Gastrocnemius medialis (tissue), 4 donors: ENCODE results near the gene CSKMT. TPM values are rescaled to one million over a fixed set of nuclear protein-coding genes. Genes with fewer than 3 reads are reported as not detected.
A peak's percentile ranks its signal among the peaks of the same experiment; 100 is the strongest.
"Not testable (repeated sequence)": the region's sequence is repeated elsewhere in the genome, so short reads cannot be mapped to it uniquely, and the experiment has no call there.

ENCODE experiments used
- ATAC-seq, 2 donors: fragments of 150-250 bp; one replicate each; pipeline ENCODE4 v1.9.1; 2016
- DNase-seq, 2 donors: peaks; one replicate each; pipeline ENCODE4 v3.0.0-alpha.2; 2019
- H3K27ac ChIP-seq, 4 donors: fragments of 200-600 bp; sonication (generic); 1 replicate in 1 of 4; 2 replicates in 3 of 4; pipeline ENCODE4 v1.5.1; 2016 to 2018; ENCODE audit warnings: mild to moderate bottlenecking in 2 of 4, moderate library complexity in 1 of 4
- H3K27me3 ChIP-seq, 3 donors: fragments of 200-600 bp; sonication (generic) in 2 of 3; 1 replicate in 1 of 3; 2 replicates in 2 of 3; pipeline versions ENCODE4 v1.5.1 to v1.6.0; 2016 to 2019; ENCODE audit warnings: mild to moderate bottlenecking in 1 of 3, moderate library complexity in 1 of 3
- H3K36me3 ChIP-seq, 2 donors: fragments of 200-600 bp; sonication (generic) in 1 of 2; one replicate each; pipeline ENCODE4 v1.5.1; 2017 to 2018
- H3K4me1 ChIP-seq, 2 donors: fragments of 200-600 bp; sonication (generic) in 1 of 2; one replicate each; pipeline ENCODE4 v1.5.1; 2016 to 2017; ENCODE audit warnings: mild to moderate bottlenecking in 2 of 2
- H3K4me3 ChIP-seq, 4 donors: fragments of 200-600 bp; sonication (generic) in 3 of 4; 1 replicate in 1 of 4; 2 replicates in 3 of 4; pipeline ENCODE4 v1.5.1; 2016 to 2019; ENCODE audit warnings: mild to moderate bottlenecking in 2 of 4
- H3K9me3 ChIP-seq, 3 donors: fragments of 200-600 bp; sonication (generic) in 2 of 3; 1 replicate in 1 of 3; 2 replicates in 2 of 3; pipeline ENCODE4 v1.5.1; 2016 to 2019
- POLR2A ChIP-seq, 2 donors: fragments of 450-650 bp; IDR thresholded peaks; one replicate each; pipeline ENCODE4 v1.6.1; 2017; ENCODE audit warnings: antibody characterized with exemption in 2 of 2, mild to moderate bottlenecking in 2 of 2, moderate library complexity in 2 of 2
- in situ Hi-C, 4 donors: fragments of 200-750 bp; cut with MboI; loops; one replicate each; pipeline versions ENCODE4 v1.15.0 to v1.8.0; 2017; ENCODE audit warnings: low sequenced_read_pairs in 4 of 4
- intact Hi-C: fragments of 100-400 bp; cut with DNase I; formaldehyde crosslinking; loops from one replicate; pipeline ENCODE4 v1.15.1; 2023; ENCODE audit warnings: low total_unique reads
- total RNA-seq, 4 donors: library from RNA; depleted of rRNA; stranded (reverse); fragments of >200 nt; gene quantifications; one replicate each; pipeline versions ENCODE4 v1.1.0 to v1.2.3, GENCODE V29; 2016
- TF ChIP-seq, protein P1 (sequence below), 5 experiments: fragments of 450-650 bp in 3 of 5; fragments of 200-600 bp in 2 of 5; sonication (generic) in 2 of 5; IDR thresholded peaks in 4 of 5; conservative IDR thresholded peaks in 1 of 5; 1 replicate in 4 of 5; 2 replicates in 1 of 5; pipeline ENCODE4 v1.5.1; 2016 to 2019; ENCODE audit warnings: antibody characterized with exemption in 5 of 5, mild to moderate bottlenecking in 3 of 5, moderate library complexity in 3 of 5

CSKMT gene, protein sequence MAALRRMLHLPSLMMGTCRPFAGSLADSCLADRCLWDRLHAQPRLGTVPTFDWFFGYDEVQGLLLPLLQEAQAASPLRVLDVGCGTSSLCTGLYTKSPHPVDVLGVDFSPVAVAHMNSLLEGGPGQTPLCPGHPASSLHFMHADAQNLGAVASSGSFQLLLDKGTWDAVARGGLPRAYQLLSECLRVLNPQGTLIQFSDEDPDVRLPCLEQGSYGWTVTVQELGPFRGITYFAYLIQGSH
- total RNA-seq = 1 to 10 TPM; 1.7 to 4.5 (median 2.8) TPM

DNA sequence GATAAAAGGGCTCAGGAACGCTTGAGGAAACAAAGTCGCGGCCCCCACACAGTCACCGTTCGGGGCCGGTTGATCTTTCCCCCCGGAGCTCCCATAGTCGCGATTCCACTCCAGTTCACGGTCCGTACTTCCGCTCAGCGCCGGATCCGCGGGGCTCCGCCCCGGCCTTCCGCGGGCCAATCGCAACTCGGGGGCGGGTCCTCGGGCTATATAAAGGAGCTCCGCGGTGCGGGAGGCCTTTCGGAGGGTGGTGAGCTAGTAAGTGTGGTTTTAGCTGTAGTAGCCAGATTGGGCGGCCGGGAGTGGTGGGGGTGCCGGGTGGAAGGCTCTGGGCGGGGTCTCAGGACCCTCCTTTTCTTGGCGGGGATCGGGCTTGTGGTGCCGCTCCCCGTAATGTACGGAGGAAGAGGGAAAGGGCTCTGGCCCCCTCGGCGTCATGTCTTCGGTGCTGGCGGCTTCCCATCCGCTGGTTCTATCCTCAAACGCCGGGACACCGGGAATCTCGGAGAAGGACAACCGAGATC is at the start of gene CSKMT, which contains the start of gene C11orf98:
CSKMT (plus strand) TSS at position 238 of the 524 bp plus-strand sequence. CDS start 568 bp downstream, outside the sequence.
C11orf98 (minus strand) TSS at position 136 of the 524 bp plus-strand sequence; CDS start at position 95, 41 bp downstream.
- in situ Hi-C loops (no loop called here), intact Hi-C loops (loop anchor here (2.0 kb wide), 1 partner anchor 18 kb away; the partner anchor contains the start of gene GANAB)
- TF ChIP-seq, protein P1, sequence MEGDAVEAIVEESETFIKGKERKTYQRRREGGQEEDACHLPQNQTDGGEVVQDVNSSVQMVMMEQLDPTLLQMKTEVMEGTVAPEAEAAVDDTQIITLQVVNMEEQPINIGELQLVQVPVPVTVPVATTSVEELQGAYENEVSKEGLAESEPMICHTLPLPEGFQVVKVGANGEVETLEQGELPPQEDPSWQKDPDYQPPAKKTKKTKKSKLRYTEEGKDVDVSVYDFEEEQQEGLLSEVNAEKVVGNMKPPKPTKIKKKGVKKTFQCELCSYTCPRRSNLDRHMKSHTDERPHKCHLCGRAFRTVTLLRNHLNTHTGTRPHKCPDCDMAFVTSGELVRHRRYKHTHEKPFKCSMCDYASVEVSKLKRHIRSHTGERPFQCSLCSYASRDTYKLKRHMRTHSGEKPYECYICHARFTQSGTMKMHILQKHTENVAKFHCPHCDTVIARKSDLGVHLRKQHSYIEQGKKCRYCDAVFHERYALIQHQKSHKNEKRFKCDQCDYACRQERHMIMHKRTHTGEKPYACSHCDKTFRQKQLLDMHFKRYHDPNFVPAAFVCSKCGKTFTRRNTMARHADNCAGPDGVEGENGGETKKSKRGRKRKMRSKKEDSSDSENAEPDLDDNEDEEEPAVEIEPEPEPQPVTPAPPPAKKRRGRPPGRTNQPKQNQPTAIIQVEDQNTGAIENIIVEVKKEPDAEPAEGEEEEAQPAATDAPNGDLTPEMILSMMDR (IDR thresholded peaks at IDR 0.05 in 4 of 5, conservative IDR thresholded peaks at IDR 0.05 in 1 of 5) = no peak
- TF ChIP-seq POLR2A (IDR thresholded peaks at IDR 0.05) = peak; percentile 99

DNA sequence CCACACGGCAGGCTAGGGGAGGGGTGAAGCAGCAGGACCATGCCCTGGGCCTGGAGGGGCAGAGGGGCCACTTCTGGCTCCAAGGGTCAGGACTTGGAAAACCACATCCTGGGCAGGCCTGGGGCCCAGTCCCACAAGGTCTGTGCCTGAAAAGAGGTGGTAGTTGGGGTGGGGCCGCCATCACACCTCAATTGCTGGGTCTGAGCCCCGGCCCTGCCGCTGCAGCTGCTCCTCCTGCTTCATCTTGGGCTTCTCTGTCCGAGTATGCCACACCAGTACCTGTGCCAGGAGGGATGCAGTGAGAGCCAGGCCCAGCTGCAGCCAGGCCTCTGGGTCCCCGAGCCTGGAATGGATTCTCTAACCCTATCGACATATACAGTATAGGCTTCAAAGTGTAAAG is 49.6 kb upstream of the CSKMT start:
- Histone ChIP-seq H3K9me3 (no peaks in the 10 kb centered on the region), H3K4me3 (no peak overlapping the region), H3K36me3 (peaks cover 0 to 11% of the 10 kb centered on the region in 2 donors), H3K27me3 (no peaks in the 10 kb centered on the region), H3K27ac (no peak overlapping the region), H3K4me1 (peaks cover 16 to 20% of the 10 kb centered on the region in 2 donors)
- ATAC-seq = no peak
- intact Hi-C loops (no loop called here), in situ Hi-C loops (loop anchor here in 1 of 4 donors (25.0 kb wide), 1 partner anchor 97 kb away; the partner anchor contains the start of genes BSCL2 and GNG3)
- no peak for DNase-seq
- TF ChIP-seq, protein P1 (IDR thresholded peaks at IDR 0.05 in 4 of 5, conservative IDR thresholded peaks at IDR 0.05 in 1 of 5) = no peak
- TF ChIP-seq POLR2A (IDR thresholded peaks at IDR 0.05) = no peak

More for the DNA sequence above, at the start of gene CSKMT, which contains the start of gene C11orf98:
- DNase-seq = peak; percentile 91 to 94
- H3K36me3 ChIP-seq = peaks cover 0 to 20% of the 10 kb centered on the region in 2 donors
- H3K4me1 ChIP-seq = peaks cover 34 to 36% of the 10 kb centered on the region in 2 donors
- peak within 1 kb of the TSS; percentile 68 to 96 (median 79) for H3K4me3 ChIP-seq
- peak; percentile 90 to 95 for ATAC-seq
- H3K9me3 ChIP-seq = no peaks in the 10 kb centered on the region
- peak within 1 kb of the TSS; percentile 82 to 97 (median 88) for H3K27ac ChIP-seq
- H3K27me3 ChIP-seq = no peaks in the 10 kb centered on the region

DNA sequence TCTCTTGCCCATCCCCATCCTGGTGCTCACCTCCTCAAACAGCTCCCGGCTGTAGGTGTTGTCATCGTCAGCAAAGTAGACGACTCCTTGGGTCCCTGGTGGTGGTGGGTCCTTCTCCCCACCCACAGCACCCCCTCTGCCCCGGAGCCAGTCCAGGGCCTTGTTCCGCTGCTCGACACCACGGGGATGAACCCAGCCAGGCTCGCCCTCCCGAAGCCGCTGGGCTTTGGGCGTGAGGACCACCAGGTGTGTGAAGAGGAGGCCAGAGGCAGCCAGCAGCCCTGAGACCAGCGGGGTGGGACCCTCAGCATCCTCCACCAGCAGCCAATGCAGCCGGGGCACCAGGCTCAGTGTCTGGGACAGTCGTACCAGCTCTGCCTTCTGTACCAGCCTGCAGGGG is 48.2 kb upstream of the CSKMT start:
- H3K9me3 ChIP-seq, H3K27ac ChIP-seq, H3K4me3 ChIP-seq, H3K27me3 ChIP-seq, DNase-seq, intact Hi-C loops, ATAC-seq: not testable (repeated sequence)
- Histone ChIP-seq H3K36me3 (peaks cover 0 to 11% of the 10 kb centered on the region in 2 donors), H3K4me1 (peaks cover 10 to 15% of the 10 kb centered on the region in 2 donors)
- in situ Hi-C loops = loop anchor here in 1 of 4 donors (25.0 kb wide), 1 partner anchor 95 kb away; the partner anchor contains the start of genes BSCL2 and GNG3

DNA sequence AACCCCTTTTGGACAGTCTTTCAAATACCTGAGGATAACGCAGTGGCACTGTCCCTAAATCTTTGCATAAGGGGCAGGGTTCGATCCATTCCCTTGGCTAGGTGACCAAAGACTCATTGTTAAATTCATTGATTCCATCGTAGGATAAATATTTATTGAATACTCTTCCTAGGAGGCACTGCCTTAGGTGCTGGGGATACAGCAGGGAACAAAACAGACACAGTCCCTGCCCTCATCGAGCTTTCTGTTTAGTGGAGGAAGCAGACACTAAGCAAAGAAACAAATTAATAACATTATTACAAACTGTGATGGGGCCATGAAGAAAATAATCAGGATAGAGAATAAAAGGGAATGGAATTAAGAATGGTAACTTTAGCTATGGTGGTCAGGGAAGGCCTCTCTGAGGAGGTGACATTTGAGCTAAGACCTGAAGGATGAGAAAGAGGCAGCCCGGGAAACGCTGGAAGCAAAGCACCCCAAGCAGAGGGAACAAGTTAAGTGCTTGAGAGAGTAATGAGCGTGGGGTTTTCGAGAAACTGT is 44.0 kb upstream of the CSKMT start:
- no peaks in the 10 kb centered on the region for H3K27me3 ChIP-seq
- H3K4me3 ChIP-seq = peak overlapping the region; percentile 65 to 96 (median 76)
- TF ChIP-seq, protein P1 (IDR thresholded peaks at IDR 0.05 in 4 of 5, conservative IDR thresholded peaks at IDR 0.05 in 1 of 5) = no peak
- TF ChIP-seq POLR2A (IDR thresholded peaks at IDR 0.05) = no peak
- H3K36me3 ChIP-seq = peaks cover 0 to 27% of the 10 kb centered on the region in 2 donors
- peak overlapping the region; percentile 76 to 92 (median 82) for H3K27ac ChIP-seq
- no peaks in the 10 kb centered on the region for H3K9me3 ChIP-seq
- intact Hi-C loops (no loop called here), in situ Hi-C loops (loop anchor here in 1 of 4 donors (25.0 kb wide), 1 partner anchor 91 kb away; the partner anchor contains the start of genes BSCL2 and GNG3)
- ATAC-seq = no peak
- H3K4me1 ChIP-seq = peaks cover 8 to 9% of the 10 kb centered on the region in 2 donors
- DNase-seq = no peak
